ENCODE results near the gene ARMC2.
"Not testable (repeated sequence)": the region's sequence is repeated elsewhere in the genome, so short reads cannot be mapped to it uniquely, and the experiment has no call there.

DNA sequence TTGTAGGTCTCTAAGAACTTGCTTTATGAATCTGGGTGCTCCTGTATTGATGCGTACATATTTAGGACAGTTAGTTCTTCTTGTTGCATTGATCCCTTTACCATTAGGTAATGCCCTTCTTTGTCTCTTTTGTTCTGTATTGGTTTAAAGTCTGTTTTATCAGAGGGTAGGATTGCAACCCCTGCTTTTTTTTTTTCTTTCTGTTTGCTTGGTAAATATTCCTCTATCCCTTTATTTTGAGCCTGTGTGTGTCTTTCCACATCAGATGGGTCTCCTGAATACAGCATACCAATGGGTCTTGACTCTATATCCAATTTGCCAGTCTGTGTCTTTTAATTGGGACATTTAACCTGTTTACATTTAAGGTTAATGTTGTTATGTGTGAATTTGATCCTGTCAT, 130.4 kb downstream of the ARMC2 start:
- not testable (repeated sequence) for TF ChIP-seq RAD21 (IDR thresholded peaks at IDR 0.05; ENCODE audit: low read length); RFX5 (IDR thresholded peaks at IDR 0.05; ENCODE audit: low read depth, low read length); CHD1 (IDR thresholded peaks at IDR 0.05; ENCODE audit: low read depth, low read length); CEBPB (IDR thresholded peaks at IDR 0.05; ENCODE audit: low read depth, low read length); BHLHE40 (IDR thresholded peaks at IDR 0.05; ENCODE audit: low read depth, low read length)
- TF ChIP-seq, protein P1, sequence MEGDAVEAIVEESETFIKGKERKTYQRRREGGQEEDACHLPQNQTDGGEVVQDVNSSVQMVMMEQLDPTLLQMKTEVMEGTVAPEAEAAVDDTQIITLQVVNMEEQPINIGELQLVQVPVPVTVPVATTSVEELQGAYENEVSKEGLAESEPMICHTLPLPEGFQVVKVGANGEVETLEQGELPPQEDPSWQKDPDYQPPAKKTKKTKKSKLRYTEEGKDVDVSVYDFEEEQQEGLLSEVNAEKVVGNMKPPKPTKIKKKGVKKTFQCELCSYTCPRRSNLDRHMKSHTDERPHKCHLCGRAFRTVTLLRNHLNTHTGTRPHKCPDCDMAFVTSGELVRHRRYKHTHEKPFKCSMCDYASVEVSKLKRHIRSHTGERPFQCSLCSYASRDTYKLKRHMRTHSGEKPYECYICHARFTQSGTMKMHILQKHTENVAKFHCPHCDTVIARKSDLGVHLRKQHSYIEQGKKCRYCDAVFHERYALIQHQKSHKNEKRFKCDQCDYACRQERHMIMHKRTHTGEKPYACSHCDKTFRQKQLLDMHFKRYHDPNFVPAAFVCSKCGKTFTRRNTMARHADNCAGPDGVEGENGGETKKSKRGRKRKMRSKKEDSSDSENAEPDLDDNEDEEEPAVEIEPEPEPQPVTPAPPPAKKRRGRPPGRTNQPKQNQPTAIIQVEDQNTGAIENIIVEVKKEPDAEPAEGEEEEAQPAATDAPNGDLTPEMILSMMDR (conservative IDR thresholded peaks at IDR 0.05; ENCODE audit: low read depth, low read length), result not testable (repeated sequence)
- TF ChIP-seq, protein P2, sequence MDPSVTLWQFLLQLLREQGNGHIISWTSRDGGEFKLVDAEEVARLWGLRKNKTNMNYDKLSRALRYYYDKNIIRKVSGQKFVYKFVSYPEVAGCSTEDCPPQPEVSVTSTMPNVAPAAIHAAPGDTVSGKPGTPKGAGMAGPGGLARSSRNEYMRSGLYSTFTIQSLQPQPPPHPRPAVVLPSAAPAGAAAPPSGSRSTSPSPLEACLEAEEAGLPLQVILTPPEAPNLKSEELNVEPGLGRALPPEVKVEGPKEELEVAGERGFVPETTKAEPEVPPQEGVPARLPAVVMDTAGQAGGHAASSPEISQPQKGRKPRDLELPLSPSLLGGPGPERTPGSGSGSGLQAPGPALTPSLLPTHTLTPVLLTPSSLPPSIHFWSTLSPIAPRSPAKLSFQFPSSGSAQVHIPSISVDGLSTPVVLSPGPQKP (IDR thresholded peaks at IDR 0.05; ENCODE audit: borderline replicate concordance, low read depth, low read length), result not testable (repeated sequence)
